CD4-positive, alpha-beta T cell treated with Interleukin-17A for 4 hours (primary cell): ENCODE results near the gene COQ10B.
"Not testable (repeated sequence)": the region's sequence is repeated elsewhere in the genome, so short reads cannot be mapped to it uniquely, and the experiment has no call there.

Experiments
- DNase-seq: peaks from one replicate; pipeline ENCODE4 v3.0.0-alpha.2; 2020; ENCODE audit warnings: mixed read lengths

The COQ10B gene

GRCh38 chr2:197452754-197453122 lies 614 bp upstream of the COQ10B start:
- no peak for DNase-seq

- no peak for DNase-seq
Measured at GRCh38 chr2:197453914-197454398, 604 bp downstream of the COQ10B start.

DNA sequence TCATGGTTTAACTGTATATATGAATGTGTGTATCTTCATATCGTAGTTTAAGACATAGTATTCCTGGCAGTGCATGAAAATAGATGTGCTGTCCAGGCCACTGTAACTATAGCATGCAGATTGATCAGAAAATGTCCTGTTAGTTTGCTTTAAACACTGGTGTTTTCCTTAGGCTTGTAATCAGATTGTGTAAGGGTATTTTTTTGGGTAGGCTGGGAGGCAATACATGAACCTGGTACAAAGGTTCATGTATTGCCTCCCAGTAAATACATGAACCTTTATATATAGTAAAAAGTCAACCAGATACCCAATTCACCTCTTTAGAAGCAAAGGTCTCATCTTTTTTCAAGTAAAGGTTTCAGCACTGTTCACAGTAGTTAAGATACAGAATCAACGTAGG lies 1.6 kb downstream of the COQ10B start:
- no peak for DNase-seq

GRCh38 chr2:197455428-197455827 lies 2.1 kb downstream of the COQ10B start:
- no peak for DNase-seq

DNA sequence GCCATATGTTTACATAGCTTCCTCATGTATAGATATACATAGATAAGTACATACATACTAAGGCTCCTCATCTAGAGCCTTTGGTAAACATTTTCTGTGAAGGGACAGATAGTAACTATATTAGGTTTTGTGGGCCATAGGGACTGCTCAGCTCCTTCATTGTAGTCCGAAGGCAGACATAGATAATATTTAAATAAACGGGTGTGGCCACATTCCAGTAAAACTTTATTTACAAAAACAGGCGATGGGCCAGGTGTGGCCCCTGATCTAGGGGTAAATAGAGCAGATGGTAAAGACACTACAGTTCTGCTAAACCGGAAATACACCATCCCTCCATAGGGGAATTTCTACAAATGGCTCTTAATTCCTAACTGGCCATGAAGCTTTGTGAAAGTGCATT lies 7.3 kb downstream of the COQ10B start:
- no peak for DNase-seq

- DNase-seq = no peak
Measured at GRCh38 chr2:197461057-197461456, 7.7 kb downstream of the COQ10B start.

- DNase-seq = no peak
Measured at GRCh38 chr2:197464175-197464574, 10.8 kb downstream of the COQ10B start.

GRCh38 chr2:197472166-197472565 lies 18.8 kb downstream of the COQ10B start:
- DNase-seq = no peak

DNA sequence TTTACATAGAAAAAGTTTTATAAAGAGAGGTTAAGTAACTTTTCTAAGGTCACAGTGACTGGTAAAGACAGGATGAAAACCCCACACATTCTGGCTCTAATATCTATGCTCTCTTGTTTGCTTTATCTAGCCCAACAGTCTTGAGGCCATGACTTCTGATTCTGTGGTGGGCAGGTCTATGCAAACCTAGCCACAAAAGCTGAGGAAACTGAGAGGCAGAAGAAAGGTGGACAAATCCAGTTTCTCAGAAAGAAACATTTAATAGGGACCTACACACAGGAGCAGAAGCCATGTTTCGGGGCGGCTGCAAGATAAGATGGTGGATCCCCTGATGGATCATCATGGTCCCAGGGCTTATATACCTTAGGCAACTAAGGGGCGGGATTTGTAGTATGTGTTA lies 24.4 kb downstream of the COQ10B start:
- no peak for DNase-seq

- DNase-seq = no peak
Measured at GRCh38 chr2:197480165-197481036, 27.0 kb downstream of the COQ10B start.

DNA sequence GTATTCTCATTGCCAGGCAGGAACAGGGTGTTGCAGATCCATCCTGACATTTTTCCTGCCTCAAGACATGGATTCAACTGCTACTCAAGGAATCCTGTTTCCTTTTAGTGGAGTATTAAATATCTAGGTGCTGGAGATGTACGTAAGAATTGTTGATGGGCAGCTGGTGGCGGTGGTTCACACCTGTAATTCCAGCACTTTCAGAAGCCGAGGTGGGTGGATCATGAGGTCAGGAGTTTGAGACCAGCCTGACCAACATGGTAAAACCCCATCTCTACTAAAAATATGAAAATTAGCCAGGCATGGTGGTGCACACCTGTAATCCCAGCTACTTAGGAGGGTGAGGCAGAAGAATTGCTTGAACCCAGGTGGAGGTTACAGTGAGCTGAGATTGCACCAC lies 30.9 kb downstream of the COQ10B start:
- not testable (repeated sequence) for DNase-seq

DNA sequence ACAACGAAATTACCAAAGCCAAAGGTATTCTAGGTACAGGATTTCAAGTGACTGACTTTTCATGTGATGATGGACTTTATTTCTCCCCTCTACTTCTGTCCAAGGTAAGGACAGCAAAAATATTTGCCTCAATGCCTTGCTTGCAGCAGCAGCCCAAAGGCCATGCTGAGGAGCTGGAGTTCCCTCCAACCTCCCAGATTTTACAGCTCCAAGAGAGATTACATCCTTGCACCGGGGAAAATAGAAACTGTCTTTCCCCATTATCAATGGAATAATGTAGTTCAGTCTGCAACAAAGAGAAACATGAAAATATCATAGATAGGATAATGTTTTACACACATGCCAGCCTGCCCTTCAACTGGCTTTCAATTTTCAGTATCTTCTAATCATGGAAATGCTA lies 32.8 kb downstream of the COQ10B start:
- no peak for DNase-seq

GRCh38 chr2:197487385-197487784 lies 34.0 kb downstream of the COQ10B start:
- no peak for DNase-seq

GRCh38 chr2:197495433-197496134 lies 42.2 kb downstream of the COQ10B start:
- no peak for DNase-seq

GRCh38 chr2:197496695-197497094 lies 43.3 kb downstream of the COQ10B start:
- no peak for DNase-seq

- no peak for DNase-seq
Measured at GRCh38 chr2:197497326-197497725, 44.0 kb downstream of the COQ10B start.

- DNase-seq = no peak
Measured at GRCh38 chr2:197498235-197498936, 45.0 kb downstream of the COQ10B start.

DNA sequence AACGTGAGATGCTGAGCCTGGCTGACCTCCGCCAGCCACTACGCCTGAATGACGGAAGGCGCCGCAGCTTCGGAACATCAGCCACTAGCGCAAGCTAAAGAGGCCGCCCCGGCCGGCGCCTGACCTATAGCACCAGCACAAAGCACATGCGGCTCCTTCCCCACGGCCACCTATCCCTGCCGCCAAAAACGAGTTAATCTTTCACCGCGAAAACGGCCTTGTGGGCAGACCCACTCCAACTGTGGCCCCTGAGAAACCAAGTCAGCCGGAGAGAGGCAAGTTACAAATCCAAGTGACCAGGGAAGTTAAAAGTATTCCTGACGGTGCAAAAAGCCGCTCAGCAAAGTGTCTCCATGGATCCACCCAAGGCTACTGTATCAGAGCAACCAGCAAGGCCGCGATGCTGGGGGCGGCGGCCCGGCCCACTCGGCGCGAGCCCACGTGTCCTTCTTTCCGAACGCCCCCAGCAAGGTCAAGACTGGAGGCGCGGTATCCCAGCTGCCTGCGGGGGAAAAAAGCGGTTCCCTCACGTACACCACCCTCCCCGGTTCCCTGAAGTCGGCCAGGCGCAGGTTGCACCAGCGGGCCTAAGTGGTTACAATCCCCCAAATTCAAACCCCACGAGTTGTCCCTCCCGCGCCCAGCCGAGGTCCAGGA lies 45.7 kb downstream of the COQ10B start:
- DNase-seq = peak; percentile 59

GRCh38 chr2:197499594-197500502 lies 46.5 kb downstream of the COQ10B start, which contains the start of the genes HSPD1 and HSPE1:
HSPD1 (minus strand) TSS chr2:197499840; CDS start chr2:197498848, 992 bp downstream.
HSPE1 (plus strand) TSS chr2:197500379; CDS start chr2:197500437, 58 bp downstream.
- DNase-seq = peak; percentile 97

DNA sequence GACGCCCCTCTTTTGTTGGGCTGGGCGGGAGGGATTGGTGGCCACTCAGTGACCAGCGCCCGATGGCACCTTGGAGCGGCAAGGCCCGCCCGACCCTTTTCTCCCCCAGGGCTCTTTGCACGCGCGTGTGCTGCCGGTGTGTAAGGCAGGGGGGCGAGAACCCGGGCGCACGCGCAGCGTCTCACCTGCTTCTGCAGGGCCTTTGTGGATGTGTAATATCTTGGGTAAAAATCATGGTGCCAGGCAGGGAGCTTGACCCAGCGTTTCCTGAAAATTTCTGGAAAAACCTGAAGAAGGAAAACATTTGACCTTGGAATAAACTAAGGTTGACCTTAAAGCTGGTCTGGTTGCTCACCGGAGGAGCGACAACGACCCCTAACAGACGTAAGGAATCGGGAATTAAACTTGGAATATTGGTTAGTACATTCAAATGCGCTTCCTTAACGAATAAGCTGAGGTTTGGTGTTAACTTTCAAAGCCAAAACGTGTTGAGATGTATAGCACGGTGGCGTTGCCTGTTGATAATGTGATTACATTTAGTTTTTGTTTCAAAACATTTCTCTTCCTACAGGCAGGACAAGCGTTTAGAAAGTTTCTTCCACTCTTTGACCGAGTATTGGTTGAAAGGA lies 47.3 kb downstream of the COQ10B start:
- peak; percentile 61 for DNase-seq

GRCh38 chr2:197502201-197502600 lies 48.8 kb downstream of the COQ10B start:
- no peak for DNase-seq
